T-helper 2 cell treated with Interferon-gamma antibody and Interleukin-4, amounts not matched to agents 5 μg/mL and 100 μg/mL, for 36 hours (primary cell): ENCODE results near the gene AHNAK2.
A peak's percentile ranks its signal among the peaks of the same experiment; 100 is the strongest.
"Not testable (repeated sequence)": the region's sequence is repeated elsewhere in the genome, so short reads cannot be mapped to it uniquely, and the experiment has no call there.

Source experiments
- DNase-seq: peaks from one replicate; pipeline ENCODE4 v3.0.0; 2021; ENCODE audit warnings: low spot score
- H3K27ac Mint-ChIP-seq: one replicate; pipeline ENCODE4 v1.8.0; 2021; ENCODE audit warnings: mild to moderate bottlenecking, mixed read lengths
- H3K27me3 Mint-ChIP-seq: one replicate; pipeline ENCODE4 v1.8.0; 2021; ENCODE audit warnings: low read depth, mixed read lengths
- H3K36me3 Mint-ChIP-seq: one replicate; pipeline ENCODE4 v1.8.0; 2021; ENCODE audit warnings: low read depth, mixed read lengths
- H3K4me1 Mint-ChIP-seq: one replicate; pipeline ENCODE4 v1.8.0; 2021; ENCODE audit warnings: low read depth, mixed read lengths
- H3K4me3 Mint-ChIP-seq: one replicate; pipeline ENCODE4 v1.8.0; 2022; ENCODE audit warnings: mild to moderate bottlenecking, moderate library complexity, mixed read lengths
- H3K9me3 Mint-ChIP-seq: one replicate; pipeline ENCODE4 v1.8.0; 2021; ENCODE audit warnings: mixed read lengths

AHNAK2 gene

DNA sequence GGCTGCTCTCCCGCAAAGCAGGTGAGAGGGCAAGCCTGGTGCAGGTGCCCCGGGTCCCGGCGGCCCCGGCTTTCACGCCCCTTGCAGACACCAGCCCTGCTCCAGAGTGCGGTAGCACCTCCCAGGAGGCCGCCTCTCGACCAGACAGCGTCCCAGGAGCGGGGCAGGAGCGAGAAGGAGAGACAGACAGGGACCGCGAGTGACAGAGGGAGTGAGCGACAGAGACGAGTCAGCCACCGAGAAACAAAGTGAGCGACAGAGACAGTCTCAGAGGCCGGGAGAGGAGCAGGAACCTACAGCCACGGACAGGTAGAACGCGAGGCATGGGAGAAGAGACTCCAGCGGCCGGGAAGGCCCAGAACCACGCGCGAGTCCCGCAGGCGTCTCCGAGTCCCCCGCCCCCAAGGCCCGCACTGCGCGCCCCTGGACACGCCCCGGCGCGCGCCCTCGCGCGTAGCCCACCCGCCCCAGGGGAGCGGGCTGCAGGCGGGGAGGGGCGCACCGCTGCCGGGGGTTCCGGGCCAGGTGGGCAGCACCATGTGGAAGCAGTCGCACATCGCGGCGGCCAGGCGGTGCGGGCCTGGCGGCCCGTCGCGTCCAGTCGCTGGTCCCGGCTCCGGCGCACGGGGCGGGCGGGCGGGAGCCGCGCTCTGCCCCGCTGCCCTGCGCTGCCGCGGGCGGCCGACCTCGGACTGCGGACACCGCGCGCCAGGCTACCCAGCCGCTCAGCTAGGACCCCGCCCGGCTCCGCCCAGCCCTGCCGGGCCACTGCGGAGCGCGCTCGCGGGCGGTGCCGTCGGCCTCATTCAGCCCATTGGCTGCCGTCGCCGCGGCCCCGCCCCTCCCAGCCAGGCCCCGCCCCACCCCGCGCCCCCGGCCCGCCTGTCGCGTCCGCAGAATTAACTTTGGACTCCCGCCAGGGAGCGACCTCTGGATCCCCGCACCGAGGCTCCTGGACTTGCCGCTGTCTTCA, at the start of gene AHNAK2:
Gene AHNAK2 (minus strand): TSS at position 694 of the 973 bp plus-strand sequence. CDS start 137 bp downstream, at position 557.
- H3K4me1 Mint-ChIP-seq, result peaks cover 3% of the 10 kb centered on the region
- peak within 1 kb of the TSS; percentile 84 for H3K4me3 Mint-ChIP-seq
- peak; percentile 72 for DNase-seq
- H3K27me3 Mint-ChIP-seq, result peaks cover 24% of the 10 kb centered on the region
- H3K9me3 Mint-ChIP-seq, result no peaks in the 10 kb centered on the region
- no peak within 1 kb of the TSS for H3K27ac Mint-ChIP-seq
- no peaks in the 10 kb centered on the region for H3K36me3 Mint-ChIP-seq

DNA sequence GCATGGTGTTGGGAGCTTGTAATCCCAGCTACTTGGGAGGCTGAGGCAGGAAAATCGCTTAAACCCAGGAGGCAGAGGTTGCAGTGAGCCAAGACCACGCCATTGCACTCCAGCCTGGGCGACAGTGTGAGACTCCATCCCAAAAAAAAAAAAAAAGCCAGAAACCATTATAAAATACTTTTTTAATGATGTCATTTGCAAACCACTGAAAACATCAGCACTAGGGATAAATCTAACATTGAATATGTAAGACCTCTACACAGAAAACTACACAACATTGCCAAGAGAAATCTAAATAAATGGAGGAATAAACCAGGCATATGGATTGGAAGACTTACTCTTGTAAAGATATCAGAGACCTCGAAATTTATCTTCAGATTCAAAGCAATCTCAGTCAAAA, 49.5 kb upstream of the AHNAK2 start:
- Mint-ChIP-seq H3K36me3 (peaks cover 13% of the 10 kb centered on the region), H3K4me1 (peaks cover 31% of the 10 kb centered on the region)
- not testable (repeated sequence) for H3K9me3 Mint-ChIP-seq, H3K27me3 Mint-ChIP-seq, H3K4me3 Mint-ChIP-seq, DNase-seq, H3K27ac Mint-ChIP-seq

GRCh38 chr14:105026802-105027563, 48.8 kb upstream of the AHNAK2 start:
- peaks cover 33% of the 10 kb centered on the region for H3K4me1 Mint-ChIP-seq
- H3K36me3 Mint-ChIP-seq, result peaks cover 13% of the 10 kb centered on the region
- no peaks in the 10 kb centered on the region for H3K27me3 Mint-ChIP-seq
- H3K27ac Mint-ChIP-seq, result peak overlapping the region; percentile 68
- no peaks in the 10 kb centered on the region for H3K9me3 Mint-ChIP-seq
- no peak overlapping the region for H3K4me3 Mint-ChIP-seq
- no peak for DNase-seq

DNA sequence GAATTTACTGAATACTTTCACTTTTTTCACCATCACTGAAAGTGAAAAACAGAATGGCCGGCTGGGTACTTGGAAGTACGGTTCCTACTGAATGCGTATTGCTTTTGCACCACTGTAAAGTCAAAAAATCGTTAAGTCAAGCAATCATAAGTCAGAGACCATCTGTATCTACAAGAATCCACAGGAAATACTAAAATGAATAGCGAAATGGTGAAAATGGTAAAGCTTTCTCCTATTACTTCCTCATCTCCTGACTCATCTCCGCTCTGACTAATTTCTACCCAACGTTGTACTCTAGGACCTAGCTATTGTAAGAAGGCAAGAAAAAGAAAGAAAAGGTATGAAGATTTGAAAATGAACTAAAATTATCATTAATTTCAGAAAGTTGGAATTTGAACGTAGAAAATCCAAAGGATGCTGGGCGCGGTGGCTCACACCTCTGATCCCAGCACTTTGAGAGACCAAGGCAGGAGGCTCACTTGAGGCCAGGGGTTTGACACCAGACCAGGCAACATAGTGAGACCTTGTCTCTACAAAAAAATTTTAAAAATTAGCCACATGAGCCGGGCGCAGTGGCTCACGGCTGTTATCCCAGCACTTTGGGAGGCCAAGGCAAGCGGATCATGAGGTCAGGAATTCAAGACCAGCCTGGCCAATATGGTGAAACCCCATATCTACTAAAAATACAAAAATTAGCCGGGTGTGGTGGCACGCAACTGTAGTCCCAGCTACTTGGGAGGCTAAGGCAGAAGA, 48.0 kb upstream of the AHNAK2 start:
- peaks cover 38% of the 10 kb centered on the region for H3K4me1 Mint-ChIP-seq
- H3K27me3 Mint-ChIP-seq, result no peaks in the 10 kb centered on the region

GRCh38 chr14:105025429-105025828, 47.3 kb upstream of the AHNAK2 start:
- Mint-ChIP-seq H3K4me3 (no peak overlapping the region), H3K36me3 (peaks cover 17% of the 10 kb centered on the region), H3K9me3 (no peaks in the 10 kb centered on the region)

More for the DNA sequence above, 48.0 kb upstream of the AHNAK2 start:
- Mint-ChIP-seq H3K9me3 (no peaks in the 10 kb centered on the region), H3K36me3 (peaks cover 17% of the 10 kb centered on the region), H3K27ac (peak overlapping the region; percentile 89), H3K4me3 (peak overlapping the region; percentile 63)
- DNase-seq, result peak; percentile 50

DNA sequence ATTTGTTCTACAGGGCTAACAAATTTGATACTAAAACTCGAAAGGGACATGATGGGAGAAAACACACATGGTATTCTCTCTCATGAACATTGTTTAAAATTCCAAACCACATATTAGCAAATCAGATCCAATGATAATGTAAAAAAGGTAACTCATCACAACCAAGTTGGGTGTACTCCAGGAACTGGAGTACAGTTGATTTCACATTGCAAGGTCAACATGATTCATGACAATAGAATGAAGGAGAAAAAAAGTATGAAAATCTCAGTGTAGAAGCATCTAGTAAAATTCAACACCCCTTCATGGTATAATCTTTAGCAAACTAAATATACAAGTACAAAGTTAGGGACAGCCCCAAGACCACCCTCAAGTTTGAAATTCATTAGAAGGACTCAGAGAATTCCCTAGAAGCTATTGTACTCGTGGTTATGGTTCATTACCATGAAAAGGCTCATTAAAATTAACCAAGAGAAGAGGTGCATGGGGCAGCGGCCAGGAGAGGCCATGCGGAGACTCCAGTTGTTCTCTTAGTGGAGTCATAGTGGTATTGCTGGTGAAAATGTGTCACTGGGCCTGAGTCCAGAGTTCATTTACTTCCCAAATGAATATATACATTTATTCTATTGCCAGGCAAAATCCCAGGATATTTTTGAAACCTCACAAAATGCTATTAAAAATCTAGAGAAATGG, 45.8 kb upstream of the AHNAK2 start:
- Mint-ChIP-seq H3K4me1 (peaks cover 46% of the 10 kb centered on the region), H3K9me3 (no peaks in the 10 kb centered on the region), H3K4me3 (no peak overlapping the region), H3K27me3 (no peaks in the 10 kb centered on the region), H3K27ac (no peak overlapping the region), H3K36me3 (peaks cover 30% of the 10 kb centered on the region)
- DNase-seq, result no peak

More at GRCh38 chr14:105025429-105025828, 47.3 kb upstream of the AHNAK2 start:
- Mint-ChIP-seq H3K4me1 (peaks cover 38% of the 10 kb centered on the region), H3K27me3 (no peaks in the 10 kb centered on the region), H3K27ac (peak overlapping the region; percentile 89)
- DNase-seq, result no peak

DNA sequence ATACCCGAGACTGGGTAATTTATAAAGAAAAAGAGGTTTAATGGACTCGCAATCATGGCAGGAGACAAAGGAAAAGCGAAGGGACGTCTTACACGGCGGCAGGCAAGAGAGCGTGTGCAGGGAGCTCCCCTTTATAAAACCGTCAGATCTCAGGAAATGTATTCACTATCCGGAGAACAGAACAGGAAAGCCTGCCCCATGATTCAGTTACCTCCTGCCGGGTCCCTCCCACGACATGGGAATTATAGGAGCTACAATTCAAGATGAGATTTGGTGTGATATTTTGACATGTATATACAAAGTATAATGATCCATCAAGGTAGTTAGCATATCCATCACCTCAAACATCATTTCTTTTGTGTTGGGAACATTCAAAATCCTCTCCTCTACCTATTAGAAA, 45.0 kb upstream of the AHNAK2 start:
- H3K4me3 Mint-ChIP-seq, result no peak overlapping the region
- H3K36me3 Mint-ChIP-seq, result peaks cover 36% of the 10 kb centered on the region
- no peaks in the 10 kb centered on the region for H3K9me3 Mint-ChIP-seq
- H3K27ac Mint-ChIP-seq, result no peak overlapping the region
- no peaks in the 10 kb centered on the region for H3K27me3 Mint-ChIP-seq
- peaks cover 50% of the 10 kb centered on the region for H3K4me1 Mint-ChIP-seq
- DNase-seq, result no peak

DNA sequence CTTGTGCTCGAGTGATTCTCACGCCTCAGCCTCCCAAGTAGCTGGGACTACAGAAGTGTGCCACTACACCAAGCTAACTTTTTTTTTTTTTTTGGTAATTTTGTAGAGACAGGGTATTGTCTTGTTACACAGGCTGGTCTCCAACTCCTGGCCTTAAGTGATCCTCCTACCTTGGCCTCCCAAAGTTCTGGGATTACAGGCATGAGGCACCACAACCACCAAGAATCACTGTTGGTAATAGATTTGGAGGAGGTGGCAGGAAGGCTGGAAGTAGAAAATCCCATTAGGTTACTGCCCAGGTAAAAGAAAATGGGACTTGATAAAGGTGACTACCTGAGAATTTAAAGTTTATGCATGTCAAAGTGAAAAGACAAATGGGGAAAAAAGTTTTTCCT, 44.1 kb upstream of the AHNAK2 start:
- peaks cover 54% of the 10 kb centered on the region for H3K4me1 Mint-ChIP-seq
- H3K4me3 Mint-ChIP-seq, result peak overlapping the region; percentile 97
- peak overlapping the region; percentile 83 for H3K27ac Mint-ChIP-seq
- no peaks in the 10 kb centered on the region for H3K9me3 Mint-ChIP-seq
- H3K27me3 Mint-ChIP-seq, result no peaks in the 10 kb centered on the region
- H3K36me3 Mint-ChIP-seq, result peaks cover 37% of the 10 kb centered on the region
- no peak for DNase-seq

DNA sequence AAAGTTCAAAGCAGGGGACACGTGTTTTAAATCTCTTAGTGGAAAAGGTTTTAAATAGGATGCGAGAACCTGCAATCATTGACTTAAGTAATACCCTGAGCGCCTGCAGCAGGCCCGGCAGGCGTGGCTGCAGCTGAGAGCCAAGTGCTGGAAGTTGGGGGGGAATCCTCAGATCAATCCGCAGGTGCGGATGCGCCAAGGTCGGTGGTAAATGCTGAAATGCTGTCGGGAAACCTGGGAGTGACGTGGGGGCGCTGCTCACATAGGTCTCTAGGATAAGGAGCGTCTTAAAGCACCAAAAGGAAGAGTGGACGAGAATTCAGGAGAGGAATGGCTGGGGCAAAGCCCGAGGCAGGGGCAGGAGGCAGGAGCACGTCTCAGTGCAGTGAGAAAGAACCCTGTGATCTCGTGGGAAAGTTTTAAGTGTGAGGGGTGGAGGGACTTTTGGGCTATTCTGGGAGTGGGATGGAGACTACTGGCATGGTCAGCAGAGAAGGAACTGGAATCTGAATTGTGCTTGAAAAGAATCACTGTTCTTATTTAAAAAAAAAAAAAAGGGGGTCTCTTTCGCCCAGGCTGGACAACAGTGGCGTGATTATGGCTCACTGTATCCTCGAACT, 43.6 kb upstream of the AHNAK2 start:
- Mint-ChIP-seq H3K9me3 (no peaks in the 10 kb centered on the region), H3K27ac (peak overlapping the region; percentile 83), H3K36me3 (peaks cover 37% of the 10 kb centered on the region), H3K27me3 (no peaks in the 10 kb centered on the region), H3K4me1 (peaks cover 51% of the 10 kb centered on the region), H3K4me3 (peak overlapping the region; percentile 97)
- peak; percentile 44 for DNase-seq

DNA sequence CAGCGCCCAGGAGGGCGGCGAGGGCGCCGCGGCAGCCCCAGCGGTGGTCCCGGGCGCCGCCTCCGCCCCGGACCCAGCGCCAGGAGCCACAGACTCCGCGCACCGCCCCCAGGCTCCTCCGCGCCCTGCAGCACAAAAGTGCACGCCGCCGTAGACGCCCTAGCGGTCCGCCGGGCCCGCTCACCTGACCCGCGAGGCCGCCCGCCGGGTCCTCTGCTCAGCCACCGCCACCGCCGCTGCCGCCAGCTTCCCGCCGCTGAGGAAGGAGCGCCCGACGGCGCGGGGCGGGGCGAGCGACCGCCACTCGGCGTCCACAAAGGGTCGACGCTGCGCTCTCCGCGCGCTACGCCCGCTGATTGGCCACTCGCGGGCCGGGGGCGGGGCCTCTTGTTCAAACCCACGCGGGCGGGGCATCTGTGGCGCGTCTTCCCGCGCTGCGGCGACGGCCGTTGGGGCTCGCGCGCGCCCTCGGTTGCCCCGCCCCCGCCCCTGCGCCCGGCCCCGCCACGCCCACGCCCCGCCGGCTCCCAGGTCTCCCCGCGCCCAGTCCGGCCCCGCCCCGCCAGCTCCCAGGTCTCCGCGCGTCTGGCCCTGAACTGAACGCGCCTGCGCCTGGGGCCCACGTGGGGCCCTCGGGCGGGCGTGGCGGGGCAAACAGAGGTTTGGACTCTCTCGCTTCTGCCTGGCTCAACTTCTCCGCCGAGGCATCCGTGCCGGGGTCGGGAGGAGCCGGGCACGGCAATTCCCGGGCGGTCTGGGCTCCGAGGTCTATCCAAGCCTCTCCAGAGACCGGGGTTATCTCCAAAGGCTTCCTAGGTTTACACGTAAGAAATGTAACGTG, 42.9 kb upstream of the AHNAK2 start, which contains the start of gene CDCA4:
Gene CDCA4 (minus strand): TSS at position 269 of the 841 bp plus-strand sequence. CDS start 9,154 bp downstream, outside the sequence.
- Mint-ChIP-seq H3K36me3 (peaks cover 40% of the 10 kb centered on the region), H3K27ac (peak within 1 kb of the TSS; percentile 91), H3K4me3 (peak within 1 kb of the TSS; percentile 97), H3K9me3 (no peaks in the 10 kb centered on the region), H3K27me3 (no peaks in the 10 kb centered on the region), H3K4me1 (peaks cover 55% of the 10 kb centered on the region)
- peak; percentile 98 for DNase-seq

- peaks cover 55% of the 10 kb centered on the region for H3K4me1 Mint-ChIP-seq
- DNase-seq, result peak; percentile 60
- H3K9me3 Mint-ChIP-seq, result no peaks in the 10 kb centered on the region
- peaks cover 45% of the 10 kb centered on the region for H3K36me3 Mint-ChIP-seq
- H3K27ac Mint-ChIP-seq, result peak overlapping the region; percentile 91
- peak overlapping the region; percentile 95 for H3K4me3 Mint-ChIP-seq
- no peaks in the 10 kb centered on the region for H3K27me3 Mint-ChIP-seq
Measured at GRCh38 chr14:105019861-105020814, 42.0 kb upstream of the AHNAK2 start.
